A549 (cell line): ENCODE measurements around the gene DYNC1H1.

Source experiments
- CBX8 ChIP-seq: fragments of 200-600 bp; sonication (generic); IDR thresholded peaks from 2 replicates; pipeline ENCODE4 v1.6.1; 2016
- JUN ChIP-seq, 2 experiments: fragments of >200 bp; sonication (Bioruptor Twin); formaldehyde crosslinking; IDR thresholded peaks; 2 replicates in 1 of 2; 3 replicates in 1 of 2; pipeline ENCODE4 v1.6.1; 2016 to 2017
- POLR2A ChIP-seq: IDR thresholded peaks from 2 replicates; pipeline ENCODE4 v1.6.1; 2012; ENCODE audit warnings: mild to moderate bottlenecking, low read length
- TF ChIP-seq, protein P1 (sequence below): fragments of >200 bp; sonication (Bioruptor Twin); formaldehyde crosslinking; IDR thresholded peaks from 3 replicates; pipeline ENCODE4 v1.5.1; 2016
- TF ChIP-seq, protein P2 (sequence below): fragments of 200-600 bp; sonication (generic); IDR thresholded peaks from 2 replicates; pipeline ENCODE4 v1.6.1; 2016; ENCODE audit warnings: antibody characterized with exemption, mild to moderate bottlenecking, moderate library complexity

DNA sequence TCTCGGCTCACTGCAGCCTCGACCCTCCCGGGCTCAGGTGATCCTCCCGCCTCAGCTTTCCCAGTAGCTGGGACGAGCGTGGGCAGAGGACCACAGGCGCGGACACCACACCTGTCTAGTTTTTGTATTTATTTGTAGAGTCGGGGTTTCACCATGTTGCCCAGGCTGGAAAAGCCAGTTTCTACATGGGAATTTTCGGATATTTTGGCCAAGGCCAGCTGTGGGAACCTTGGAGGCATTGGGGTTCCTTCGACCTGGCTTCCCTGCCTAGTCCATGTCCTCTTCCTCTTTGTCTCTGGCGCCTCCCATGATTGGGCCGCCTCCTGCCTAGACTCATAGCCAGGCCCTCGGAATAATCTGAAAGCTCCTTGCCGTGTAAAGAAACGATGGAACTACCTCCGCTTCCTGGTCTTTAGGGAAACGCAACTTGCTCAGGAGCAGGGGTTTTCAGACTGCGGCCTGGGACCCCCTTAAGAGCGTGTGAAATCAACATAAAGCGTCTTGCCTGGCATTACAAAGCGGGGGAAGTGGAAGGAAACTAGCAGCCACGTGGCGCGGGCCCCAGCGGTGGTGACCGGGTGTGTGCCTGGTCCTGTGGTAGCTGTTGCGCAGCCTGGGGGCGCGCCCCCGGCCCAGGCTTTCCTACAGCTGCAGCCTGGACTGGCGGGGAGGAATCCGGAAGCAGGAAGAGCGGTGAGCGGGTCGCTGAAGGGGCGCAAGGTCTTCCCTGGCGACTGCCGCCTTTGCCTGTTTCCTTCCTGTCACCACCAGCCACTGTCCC, 123.8 kb downstream of the DYNC1H1 start:
- 0 out of 2 replicates have a peak, but pooled peaks have one; percentile 1 for TF ChIP-seq POLR2A
- TF ChIP-seq JUN (IDR thresholded peaks at IDR 0.05) = no peak
- TF ChIP-seq, protein P1, sequence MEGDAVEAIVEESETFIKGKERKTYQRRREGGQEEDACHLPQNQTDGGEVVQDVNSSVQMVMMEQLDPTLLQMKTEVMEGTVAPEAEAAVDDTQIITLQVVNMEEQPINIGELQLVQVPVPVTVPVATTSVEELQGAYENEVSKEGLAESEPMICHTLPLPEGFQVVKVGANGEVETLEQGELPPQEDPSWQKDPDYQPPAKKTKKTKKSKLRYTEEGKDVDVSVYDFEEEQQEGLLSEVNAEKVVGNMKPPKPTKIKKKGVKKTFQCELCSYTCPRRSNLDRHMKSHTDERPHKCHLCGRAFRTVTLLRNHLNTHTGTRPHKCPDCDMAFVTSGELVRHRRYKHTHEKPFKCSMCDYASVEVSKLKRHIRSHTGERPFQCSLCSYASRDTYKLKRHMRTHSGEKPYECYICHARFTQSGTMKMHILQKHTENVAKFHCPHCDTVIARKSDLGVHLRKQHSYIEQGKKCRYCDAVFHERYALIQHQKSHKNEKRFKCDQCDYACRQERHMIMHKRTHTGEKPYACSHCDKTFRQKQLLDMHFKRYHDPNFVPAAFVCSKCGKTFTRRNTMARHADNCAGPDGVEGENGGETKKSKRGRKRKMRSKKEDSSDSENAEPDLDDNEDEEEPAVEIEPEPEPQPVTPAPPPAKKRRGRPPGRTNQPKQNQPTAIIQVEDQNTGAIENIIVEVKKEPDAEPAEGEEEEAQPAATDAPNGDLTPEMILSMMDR = no peak
- TF ChIP-seq, protein P2, sequence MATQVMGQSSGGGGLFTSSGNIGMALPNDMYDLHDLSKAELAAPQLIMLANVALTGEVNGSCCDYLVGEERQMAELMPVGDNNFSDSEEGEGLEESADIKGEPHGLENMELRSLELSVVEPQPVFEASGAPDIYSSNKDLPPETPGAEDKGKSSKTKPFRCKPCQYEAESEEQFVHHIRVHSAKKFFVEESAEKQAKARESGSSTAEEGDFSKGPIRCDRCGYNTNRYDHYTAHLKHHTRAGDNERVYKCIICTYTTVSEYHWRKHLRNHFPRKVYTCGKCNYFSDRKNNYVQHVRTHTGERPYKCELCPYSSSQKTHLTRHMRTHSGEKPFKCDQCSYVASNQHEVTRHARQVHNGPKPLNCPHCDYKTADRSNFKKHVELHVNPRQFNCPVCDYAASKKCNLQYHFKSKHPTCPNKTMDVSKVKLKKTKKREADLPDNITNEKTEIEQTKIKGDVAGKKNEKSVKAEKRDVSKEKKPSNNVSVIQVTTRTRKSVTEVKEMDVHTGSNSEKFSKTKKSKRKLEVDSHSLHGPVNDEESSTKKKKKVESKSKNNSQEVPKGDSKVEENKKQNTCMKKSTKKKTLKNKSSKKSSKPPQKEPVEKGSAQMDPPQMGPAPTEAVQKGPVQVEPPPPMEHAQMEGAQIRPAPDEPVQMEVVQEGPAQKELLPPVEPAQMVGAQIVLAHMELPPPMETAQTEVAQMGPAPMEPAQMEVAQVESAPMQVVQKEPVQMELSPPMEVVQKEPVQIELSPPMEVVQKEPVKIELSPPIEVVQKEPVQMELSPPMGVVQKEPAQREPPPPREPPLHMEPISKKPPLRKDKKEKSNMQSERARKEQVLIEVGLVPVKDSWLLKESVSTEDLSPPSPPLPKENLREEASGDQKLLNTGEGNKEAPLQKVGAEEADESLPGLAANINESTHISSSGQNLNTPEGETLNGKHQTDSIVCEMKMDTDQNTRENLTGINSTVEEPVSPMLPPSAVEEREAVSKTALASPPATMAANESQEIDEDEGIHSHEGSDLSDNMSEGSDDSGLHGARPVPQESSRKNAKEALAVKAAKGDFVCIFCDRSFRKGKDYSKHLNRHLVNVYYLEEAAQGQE = no peak
- no peak for TF ChIP-seq CBX8
